ENCODE measurements around the gene MTHFSD.

Gene MTHFSD

DNA sequence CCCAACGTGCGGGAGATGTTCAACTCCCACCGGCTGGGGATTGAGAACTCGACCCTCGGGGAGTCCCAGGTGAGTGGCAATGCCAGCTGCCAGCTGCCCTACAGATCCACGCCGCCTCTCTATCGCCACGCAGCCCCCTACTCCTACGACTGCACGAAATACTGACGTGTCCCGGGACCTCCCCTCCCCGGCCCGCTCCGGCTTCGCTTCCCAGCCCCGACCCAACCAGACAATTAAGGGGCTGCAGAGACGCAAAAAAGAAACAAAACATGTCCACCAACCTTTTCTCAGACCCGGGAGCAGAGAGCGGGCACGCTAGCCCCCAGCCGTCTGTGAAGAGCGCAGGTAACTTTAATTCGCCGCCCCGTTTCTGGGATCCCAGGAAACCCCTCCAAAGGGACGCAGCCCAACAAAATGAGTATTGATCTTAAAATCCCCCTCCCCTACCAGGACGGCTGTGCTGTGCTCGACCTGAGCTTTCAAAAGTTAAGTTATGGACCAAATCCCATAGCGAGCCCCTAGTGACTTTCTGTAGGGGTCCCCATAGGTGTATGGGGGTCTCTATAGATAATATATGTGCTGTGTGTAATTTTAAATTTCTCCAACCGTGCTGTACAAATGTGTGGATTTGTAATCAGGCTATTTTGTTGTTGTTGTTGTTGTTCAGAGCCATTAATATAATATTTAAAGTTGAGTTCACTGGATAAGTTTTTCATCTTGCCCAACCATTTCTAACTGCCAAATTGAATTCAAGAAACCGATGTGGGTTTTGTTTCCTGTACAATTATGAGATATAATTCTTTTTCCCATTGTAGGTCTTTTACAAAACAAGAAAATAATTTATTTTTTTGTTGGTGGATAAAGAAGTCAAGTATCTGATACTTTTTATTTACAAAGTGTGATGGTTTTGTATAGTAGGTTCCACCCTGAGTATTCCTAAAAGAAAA lies 13.9 kb upstream of the MTHFSD start:
- no peak for DNase-seq

DNA sequence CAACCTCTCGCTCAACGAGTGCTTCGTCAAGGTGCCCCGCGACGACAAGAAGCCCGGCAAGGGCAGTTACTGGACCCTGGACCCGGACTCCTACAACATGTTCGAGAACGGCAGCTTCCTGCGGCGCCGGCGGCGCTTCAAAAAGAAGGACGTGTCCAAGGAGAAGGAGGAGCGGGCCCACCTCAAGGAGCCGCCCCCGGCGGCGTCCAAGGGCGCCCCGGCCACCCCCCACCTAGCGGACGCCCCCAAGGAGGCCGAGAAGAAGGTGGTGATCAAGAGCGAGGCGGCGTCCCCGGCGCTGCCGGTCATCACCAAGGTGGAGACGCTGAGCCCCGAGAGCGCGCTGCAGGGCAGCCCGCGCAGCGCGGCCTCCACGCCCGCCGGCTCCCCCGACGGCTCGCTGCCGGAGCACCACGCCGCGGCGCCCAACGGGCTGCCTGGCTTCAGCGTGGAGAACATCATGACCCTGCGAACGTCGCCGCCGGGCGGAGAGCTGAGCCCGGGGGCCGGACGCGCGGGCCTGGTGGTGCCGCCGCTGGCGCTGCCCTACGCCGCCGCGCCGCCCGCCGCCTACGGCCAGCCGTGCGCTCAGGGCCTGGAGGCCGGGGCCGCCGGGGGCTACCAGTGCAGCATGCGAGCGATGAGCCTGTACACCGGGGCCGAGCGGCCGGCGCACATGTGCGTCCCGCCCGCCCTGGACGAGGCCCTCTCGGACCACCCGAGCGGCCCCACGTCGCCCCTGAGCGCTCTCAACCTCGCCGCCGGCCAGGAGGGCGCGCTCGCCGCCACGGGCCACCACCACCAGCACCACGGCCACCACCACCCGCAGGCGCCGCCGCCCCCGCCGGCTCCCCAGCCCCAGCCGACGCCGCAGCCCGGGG lies 12.9 kb upstream of the MTHFSD start:
- no peak for DNase-seq

DNA sequence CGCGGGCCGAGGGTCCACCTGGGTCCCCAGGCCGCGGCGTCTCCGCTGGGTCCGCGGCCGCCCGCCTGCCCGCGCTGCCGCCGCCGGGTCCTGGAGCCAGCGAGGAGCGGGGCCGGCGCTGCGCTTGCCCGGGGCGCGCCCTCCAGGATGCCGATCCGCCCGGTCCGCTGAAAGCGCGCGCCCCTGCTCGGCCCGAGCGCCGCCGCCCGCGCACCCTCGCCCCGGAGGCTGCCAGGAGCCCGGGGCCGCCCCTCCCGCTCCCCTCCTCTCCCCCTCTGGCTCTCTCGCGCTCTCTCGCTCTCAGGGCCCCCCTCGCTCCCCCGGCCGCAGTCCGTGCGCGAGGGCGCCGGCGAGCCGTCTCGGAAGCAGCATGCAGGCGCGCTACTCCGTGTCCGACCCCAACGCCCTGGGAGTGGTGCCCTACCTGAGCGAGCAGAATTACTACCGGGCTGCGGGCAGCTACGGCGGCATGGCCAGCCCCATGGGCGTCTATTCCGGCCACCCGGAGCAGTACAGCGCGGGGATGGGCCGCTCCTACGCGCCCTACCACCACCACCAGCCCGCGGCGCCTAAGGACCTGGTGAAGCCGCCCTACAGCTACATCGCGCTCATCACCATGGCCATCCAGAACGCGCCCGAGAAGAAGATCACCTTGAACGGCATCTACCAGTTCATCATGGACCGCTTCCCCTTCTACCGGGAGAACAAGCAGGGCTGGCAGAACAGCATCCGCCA lies 12.1 kb upstream of the MTHFSD start:
- DNase-seq = no peak

DNA sequence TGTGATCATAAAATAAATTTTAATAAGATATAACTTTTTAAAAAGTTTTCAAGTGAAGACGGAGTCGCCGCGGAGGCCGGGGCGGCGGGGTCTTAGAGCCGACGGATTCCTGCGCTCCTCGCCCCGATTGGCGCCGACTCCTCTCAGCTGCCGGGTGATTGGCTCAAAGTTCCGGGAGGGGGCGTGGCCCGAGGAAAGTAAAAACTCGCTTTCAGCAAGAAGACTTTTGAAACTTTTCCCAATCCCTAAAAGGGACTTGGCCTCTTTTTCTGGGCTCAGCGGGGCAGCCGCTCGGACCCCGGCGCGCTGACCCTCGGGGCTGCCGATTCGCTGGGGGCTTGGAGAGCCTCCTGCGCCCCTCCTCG lies 11.5 kb upstream of the MTHFSD start, which contains the start of gene FOXC2:
Gene FOXC2, plus strand, starts transcription at position 229 of the 365 bp plus-strand sequence. CDS start 507 bp downstream, outside the sequence.
- DNase-seq = no peak

DNA sequence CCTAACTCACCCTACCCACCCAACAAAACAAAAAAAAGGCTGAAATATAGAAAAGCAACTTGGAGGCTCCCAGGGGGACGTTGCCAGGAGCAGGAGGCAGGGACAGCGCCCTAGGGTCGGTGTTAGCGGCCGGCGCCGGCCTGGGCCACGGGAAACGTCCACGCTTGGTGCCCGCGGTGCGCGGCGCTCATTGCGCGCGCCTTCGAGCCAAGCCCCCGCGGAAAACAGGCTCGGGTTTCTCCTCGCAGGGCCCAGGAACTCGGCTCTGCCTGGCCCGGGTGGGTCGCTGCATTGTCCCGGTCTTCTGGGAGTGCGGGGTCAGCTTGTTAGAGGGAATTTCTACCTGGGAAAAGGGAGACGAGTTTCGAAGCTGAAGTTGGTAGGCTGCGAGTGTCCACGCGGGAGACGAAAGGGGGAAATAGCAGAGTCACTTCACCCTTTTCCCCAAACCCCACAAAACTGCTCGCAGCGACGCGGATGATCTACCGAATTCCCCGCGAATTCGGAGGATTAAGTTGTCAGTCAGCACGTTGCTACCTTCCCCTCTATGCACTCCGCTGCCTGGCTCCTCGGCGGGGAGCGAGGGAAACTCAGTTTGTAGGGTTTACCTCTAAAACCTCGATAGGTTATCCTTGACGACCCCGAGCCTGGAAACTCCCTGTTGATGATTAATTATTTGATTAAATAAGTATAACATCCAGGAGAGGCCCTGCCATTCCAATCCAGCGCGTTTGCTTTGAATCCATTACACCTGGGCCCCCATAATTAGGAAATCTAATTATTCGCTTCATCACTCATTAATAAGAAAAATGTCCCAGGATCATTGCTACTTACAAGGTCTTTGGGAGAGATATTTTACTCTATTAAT lies 10.8 kb upstream of the MTHFSD start:
- no peak for DNase-seq

DNA sequence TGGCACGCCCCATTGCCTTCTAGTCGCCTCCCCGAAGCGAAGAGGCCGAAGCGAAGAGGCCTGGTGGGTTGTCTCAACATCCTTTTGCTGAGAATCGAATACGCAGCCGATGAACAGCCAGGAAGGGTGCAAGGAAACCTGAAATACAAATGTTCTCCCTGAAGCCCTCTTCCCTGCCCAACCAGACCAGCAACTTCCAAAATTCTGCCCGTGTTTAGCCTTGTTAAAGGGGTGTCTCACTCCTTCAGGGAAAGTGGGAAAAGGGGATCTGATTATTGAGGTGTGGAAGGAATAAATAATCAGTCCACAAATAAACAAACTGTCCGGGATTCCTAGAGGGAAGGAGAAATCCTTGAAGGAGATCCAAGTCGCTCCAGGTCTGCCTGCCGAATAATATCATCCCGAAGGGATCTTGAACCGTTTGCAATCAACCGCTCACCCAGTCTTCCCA lies 10.2 kb upstream of the MTHFSD start:
- DNase-seq = no peak

DNA sequence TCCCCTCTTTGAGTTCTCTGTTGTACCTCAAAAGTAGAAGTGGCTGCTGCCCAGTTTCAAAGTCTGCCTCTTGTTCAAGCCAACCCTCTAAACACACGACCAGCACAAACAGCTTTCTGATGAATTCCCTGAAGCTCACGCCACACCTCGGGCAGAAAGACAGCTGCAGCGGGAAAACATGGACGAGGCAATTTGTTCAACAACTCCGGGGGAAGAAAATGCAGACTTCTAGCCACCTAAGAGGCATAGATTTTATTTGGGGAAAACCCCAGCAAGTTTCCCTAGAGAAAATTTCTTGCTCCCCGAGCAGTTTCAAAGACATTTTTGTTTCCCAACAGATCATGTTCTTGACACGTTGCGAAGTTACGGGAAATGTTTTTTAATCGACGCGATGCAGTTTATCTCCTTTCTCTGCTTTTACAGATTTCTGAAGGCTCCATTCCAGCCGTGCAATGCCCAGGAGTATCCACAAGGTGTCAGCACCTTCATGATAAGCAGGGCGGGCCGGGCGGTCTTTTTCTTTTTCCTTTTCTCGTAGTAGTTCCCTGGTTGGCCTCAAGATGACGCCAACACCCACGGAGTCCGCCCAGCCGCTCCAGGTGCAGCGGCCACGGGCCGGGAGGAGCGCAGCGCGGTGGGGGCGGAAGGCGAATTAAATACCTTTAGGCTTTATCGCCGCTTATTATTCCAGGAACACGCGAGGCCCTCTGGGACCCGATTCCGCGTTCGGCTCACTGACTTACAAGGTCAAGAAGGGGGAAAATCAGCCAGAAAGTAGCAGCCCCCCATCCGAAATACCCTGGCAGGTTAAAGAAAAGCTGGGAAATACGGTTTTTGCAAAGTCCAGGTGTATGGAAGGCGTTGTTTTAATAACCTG lies 8.7 kb upstream of the MTHFSD start:
- DNase-seq = peak; percentile 93

DNA sequence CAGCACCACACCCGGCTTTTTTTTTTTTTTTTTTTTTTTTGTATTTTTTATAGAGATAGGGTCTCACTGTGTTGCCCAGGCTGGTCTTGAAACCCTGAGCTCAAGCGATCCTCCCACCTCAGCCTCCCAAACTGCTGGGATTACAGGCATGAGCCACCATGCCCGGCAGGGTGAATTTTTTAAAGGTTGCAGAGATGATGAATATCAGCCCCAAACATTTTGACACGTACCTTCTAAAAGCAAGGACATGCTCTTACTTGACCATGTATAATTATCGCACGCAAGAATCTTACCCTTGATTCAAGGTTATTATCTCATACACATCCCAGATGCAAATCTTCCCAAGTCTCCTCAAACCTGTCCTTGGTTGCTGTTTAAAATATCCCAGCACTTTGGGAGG lies 7.3 kb upstream of the MTHFSD start:
- DNase-seq = no peak

DNA sequence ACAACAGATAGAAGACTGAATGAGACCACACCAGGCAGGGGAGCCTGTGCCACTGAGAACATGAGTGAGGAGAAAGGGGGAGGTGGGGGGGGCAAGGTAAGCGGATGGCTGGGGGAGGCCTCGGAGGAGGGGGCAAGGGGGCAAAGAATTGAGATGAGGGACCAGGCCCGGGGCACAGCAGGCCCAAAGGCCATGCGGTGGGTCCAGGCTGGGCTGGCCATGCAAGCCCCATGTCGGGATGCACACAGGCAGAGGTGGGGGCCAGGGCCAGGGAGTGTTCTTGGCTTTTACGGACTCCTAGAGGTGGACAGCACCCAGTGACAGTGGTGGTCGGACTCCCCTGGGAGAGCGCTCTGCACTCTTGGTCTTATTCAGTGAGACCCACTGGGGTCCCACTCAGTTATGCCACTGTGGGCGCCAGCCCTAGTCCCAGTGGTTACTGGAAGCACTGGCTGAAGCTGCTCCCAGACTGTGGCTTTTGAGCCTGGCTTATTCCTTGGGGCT lies 4.8 kb upstream of the MTHFSD start:
- DNase-seq = no peak

DNA sequence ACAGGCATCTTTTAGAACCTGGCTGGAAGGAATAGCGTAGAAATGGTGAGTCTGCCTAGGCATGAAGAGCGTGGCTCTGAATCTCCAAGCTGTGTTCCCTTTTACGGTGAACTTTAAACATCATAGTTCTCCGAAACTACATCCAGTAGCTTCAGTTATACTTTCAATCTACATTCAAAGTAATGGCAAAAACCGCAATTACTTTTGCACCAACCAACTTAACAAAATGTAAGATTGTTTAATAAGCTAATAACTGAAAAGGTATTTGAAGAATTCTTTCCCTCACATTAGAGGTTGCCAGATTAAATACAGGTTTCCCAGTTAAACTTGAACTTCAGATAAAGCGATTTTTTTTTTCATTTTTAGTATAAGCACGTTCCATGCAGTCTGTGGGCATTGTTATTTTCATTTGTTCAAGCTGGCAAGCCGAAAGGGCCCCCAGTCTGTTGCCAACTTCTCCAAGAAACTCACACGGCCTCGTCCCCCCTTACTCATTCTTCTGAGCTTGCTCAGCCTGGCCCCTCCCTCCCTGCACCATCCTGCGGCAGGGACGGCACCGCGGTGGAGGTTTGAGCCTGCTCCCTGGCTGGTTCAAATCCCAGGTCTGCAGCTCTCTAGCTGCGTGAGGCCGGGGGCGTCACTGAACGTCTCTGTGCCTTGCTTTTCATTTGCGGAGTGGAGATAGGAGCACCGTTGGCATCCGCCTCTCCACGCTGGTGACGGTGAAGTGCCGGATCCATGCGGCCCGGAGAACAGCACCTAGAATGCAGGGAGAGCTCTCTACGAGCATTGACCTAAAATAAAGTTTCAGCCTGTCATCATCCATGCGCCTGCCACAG lies 3.5 kb upstream of the MTHFSD start:
- DNase-seq = no peak

DNA sequence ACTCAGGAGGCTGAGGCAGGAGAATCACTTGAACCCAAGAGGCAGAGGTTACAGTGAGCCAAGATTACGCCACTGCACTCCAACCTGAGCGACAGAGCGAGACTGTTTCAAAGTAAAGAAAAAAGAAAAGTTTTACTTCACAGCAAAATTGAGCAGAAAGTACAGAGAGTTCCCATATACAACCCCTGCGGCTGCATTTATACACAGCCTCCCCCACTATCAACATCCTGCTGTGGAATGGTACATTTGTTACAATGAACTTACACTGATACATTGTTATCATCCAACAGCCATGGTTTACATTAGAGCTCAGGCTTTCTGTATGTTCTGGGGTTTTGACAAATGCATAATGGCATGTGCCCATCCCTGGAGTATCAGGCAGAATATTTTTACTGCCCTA lies 2.6 kb upstream of the MTHFSD start:
- no peak for DNase-seq

DNA sequence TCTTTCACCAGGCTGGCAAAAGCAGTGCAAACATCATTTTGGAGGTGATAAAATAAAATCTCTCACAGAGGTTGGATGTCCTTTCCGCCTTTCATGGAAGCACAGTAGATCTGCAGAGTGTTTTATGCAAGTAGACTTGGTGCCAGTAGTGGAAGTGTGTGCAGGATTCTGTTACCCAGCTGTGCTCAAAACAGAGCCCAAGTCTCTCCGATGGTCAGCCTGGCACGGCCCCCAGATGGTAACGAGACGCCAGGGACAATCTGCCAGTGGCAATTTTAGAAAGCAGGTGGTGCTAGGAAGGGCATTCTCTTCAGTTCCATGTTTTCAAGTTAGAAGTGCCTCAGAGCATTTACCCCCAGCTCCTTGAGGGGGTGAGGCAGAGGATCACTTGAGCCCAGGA lies 1.5 kb upstream of the MTHFSD start:
- DNase-seq = no peak

DNA sequence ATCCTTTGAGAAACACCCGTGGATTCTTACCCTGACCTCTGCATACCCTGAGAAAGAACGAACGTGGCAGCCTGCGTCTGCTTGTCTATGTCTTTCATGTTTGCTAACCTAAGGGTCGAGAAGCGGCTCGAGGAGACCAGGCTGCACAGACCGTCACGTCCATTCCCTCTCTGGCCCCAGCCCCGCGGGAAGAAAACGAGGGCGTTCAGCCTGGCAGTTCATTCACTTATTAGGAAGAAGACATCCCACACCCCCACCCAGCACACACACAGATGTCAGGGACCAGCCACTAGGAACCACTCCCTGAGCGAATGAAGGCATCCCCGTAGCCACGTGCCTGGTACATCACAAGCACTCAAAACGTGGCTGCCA lies 655 bp upstream of the MTHFSD start:
- no peak for DNase-seq

DNA sequence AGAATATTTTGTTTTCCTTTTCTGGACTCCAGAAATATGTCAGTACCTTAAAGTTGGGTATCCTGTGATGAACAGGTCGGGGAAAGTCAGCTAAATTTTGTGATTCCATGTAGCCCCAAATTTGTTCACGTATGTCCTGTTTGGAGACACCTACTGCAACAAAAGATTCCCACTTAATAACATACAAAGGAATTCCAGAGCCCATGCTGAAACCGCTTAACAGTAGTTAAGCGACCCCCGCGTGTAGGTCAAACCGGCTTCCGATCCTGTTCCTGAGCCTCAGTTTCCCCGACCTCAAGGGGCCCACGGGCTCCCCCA lies 477 bp downstream of the MTHFSD start:
- no peak for DNase-seq

DNA sequence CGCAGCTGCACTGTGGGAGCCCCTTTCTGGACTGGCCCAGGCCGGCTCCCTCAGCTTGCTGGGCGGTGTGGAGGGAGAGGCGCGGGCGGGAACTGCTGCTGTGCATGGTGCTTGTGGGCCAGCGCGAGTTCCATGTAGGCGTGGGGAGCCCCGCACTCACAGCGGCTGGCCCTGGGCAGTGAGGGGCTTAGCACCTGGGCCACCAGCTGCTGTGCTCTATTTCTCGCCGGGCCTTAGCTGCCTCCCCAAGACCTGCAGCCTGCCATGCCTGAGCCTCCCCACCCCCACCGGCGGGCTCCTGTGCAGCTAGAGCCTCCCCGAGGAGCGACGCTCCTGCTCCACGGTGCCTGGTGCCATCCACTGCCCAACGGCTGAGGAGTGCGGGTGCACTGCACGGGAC lies 1.7 kb downstream of the MTHFSD start:
- no peak for DNase-seq

DNA sequence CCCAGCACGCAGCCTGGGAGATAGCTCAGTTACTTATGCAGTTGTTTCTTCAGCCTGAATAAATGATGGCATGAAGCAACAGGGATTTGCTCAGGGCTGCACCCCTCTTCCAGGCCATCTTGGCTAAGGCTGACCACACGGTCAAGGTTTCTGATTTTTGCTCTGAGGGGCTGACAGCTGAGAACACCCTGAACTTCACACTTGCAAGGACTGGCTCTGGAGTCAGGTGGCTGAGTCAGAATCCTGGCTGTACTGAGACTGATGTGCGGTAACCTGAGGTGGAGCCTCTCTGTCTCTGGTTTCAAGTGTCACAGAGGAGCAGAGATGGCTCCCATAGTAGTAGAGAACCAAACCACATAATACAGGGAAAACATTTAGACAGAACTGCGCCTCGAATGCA lies 4.8 kb downstream of the MTHFSD start:
- no peak for DNase-seq

DNA sequence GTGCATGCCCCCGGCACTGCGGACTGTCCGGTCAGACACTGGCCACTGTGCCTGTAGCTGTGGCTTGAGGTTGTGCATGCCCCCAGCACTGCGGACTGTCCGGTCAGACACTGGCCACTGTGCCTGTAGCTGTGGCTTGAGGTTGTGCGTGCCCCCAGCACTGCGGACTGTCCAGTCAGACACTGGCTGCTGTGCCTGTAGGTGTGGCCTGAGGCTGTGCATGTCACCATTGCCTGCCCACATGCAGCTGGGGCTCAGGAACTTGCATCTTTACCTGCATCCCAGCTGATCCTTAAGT lies 5.2 kb downstream of the MTHFSD start:
- DNase-seq = no peak

DNA sequence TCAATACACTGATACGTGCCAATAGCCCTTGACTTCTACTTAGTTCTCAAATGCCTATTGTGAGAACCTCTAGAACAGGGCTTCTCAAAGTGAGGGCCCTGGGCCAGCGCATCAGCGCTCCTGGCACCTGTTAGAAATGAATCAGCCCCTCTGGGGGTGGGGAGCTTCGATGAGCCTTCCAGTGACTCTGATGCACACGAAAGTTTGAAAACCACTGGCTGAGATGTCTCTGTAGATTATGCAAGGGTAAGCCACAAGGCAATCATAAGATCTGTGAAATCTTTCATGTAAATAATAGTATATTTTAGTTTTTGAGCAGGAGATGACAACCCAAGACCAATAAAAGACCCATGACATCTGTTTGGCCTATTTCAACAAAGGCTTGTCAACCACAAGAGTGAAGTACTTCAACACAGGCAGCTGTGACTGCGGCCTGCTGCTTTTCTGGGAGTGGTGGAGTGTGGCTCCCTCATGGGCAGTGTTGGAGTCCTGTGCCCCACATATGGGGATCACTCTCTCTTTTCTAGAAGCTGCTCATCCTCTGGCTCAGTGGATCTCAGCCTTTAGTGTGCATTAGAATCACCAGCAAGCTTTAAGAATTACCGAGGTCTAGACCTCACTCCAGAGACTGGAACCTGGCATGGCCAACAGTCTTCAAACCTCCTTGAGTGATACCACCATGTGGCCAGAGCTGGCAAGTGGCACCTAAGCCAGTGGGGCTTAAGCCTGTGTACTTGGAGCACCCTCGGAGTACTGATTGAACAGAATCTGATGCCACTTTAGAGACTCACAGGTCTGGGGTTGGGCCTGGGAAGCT lies 5.8 kb downstream of the MTHFSD start:
- DNase-seq = no peak

DNA sequence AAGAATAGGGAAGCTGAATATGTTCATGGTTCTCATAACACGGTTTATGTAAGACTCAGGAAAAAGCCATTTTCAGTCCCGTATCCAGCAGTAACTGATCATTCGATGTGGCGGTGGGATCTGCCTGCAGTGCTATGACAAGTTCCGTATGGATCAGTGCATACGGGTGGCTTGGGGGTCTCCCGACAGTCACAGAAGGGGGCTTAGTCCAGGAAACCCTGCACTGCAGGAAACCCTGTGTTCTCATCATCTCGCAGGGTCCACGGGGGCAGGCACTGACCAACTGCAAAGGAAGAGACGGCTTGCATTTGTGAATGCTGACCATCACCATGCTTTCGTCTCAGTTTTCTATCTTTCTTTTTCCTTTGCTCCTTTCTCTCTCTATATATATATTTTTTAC lies 7.7 kb downstream of the MTHFSD start:
- no peak for DNase-seq

DNA sequence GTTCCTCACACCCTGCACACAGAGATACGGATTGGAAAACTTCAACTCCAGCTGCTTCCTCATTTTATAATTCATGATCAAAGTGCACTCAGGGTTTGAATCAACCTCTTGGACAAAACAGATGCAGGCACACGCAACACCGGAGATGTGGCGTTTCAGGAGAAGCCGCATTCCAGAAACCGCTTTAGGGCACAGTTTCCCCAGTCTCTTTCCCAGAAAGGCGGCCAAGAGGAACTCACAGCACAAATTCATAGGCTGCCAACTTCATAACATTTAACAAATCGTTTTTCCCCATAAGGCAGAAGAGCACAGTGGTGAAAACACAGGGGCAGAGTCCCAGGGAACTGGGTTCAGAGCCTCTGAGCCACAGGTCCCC lies 8.4 kb downstream of the MTHFSD start:
- no peak for DNase-seq

Measured in OCI-M1 (cell line).